Raji (cell line): ENCODE measurements around the gene SF3B6.

ENCODE experiments used
- POLR2A ChIP-seq: IDR thresholded peaks from 2 replicates; pipeline ENCODE4 v1.6.1; 2011; ENCODE audit warnings: low read depth, low read length, control low read depth; ENCODE audit not compliant: insufficient read depth

Gene SF3B6

GRCh38 chr2:24102677-24103076 lies 26.6 kb upstream of the SF3B6 start:
- no peak for TF ChIP-seq POLR2A

- no peak for TF ChIP-seq POLR2A
Measured at GRCh38 chr2:24101992-24102391, 25.9 kb upstream of the SF3B6 start.

- no peak for TF ChIP-seq POLR2A
Measured at GRCh38 chr2:24088821-24089359, 12.8 kb upstream of the SF3B6 start.

- TF ChIP-seq POLR2A, result no peak
Measured at GRCh38 chr2:24087032-24087431, 10.9 kb upstream of the SF3B6 start.

- no peak for TF ChIP-seq POLR2A
Measured at GRCh38 chr2:24086241-24086640, 10.1 kb upstream of the SF3B6 start.

- no peak for TF ChIP-seq POLR2A
Measured at GRCh38 chr2:24085200-24085489, 9.0 kb upstream of the SF3B6 start.

- TF ChIP-seq POLR2A, result no peak
Measured at GRCh38 chr2:24084386-24085199, 8.5 kb upstream of the SF3B6 start, which contains the start of gene TP53I3. Gene TP53I3 (minus strand): TSS chr2:24084834. CDS start chr2:24084326, 508 bp downstream.

- peak; percentile 68 for TF ChIP-seq POLR2A
Measured at GRCh38 chr2:24083567-24084385, 7.7 kb upstream of the SF3B6 start.

- TF ChIP-seq POLR2A, result no peak
Measured at GRCh38 chr2:24082787-24083566, 6.9 kb upstream of the SF3B6 start.

GRCh38 chr2:24080701-24081100 lies 4.6 kb upstream of the SF3B6 start:
- no peak for TF ChIP-seq POLR2A

GRCh38 chr2:24077879-24078278 lies 1.8 kb upstream of the SF3B6 start:
- no peak for TF ChIP-seq POLR2A

GRCh38 chr2:24077535-24077877 lies 1.4 kb upstream of the SF3B6 start:
- no peak for TF ChIP-seq POLR2A

- no peak for TF ChIP-seq POLR2A
Measured at GRCh38 chr2:24076849-24077534, 866 bp upstream of the SF3B6 start.

GRCh38 chr2:24075259-24075658 lies 867 bp downstream of the SF3B6 start:
- no peak for TF ChIP-seq POLR2A

- no peak for TF ChIP-seq POLR2A
Measured at GRCh38 chr2:24073816-24074215, 2.3 kb downstream of the SF3B6 start.
